Trophoblast cell (in vitro differentiated cells and primary cell): ENCODE results near the gene CA11.
A peak's percentile ranks its signal among the peaks of the same experiment; 100 is the strongest.

Source experiments
- DNase-seq, 2 donors: peaks; one replicate each; pipeline ENCODE4 v3.0.0-alpha.2; 2016
- H2AFZ ChIP-seq: 2 replicates; pipeline ENCODE4 v1.6.1; 2013; ENCODE audit warnings: low read length, moderate library complexity, mild to moderate bottlenecking; ENCODE audit not compliant: insufficient read depth, poor library complexity
- H2AK5ac ChIP-seq: 2 replicates; pipeline ENCODE4 v1.6.1; 2013; ENCODE audit warnings: mild to moderate bottlenecking, low read length
- H2BK120ac ChIP-seq: 2 replicates; pipeline ENCODE4 v1.6.1; 2013; ENCODE audit warnings: low read length, mild to moderate bottlenecking, moderate library complexity; ENCODE audit not compliant: insufficient read depth, poor library complexity
- H2BK12ac ChIP-seq: 2 replicates; pipeline ENCODE4 v1.6.1; 2013; ENCODE audit warnings: mild to moderate bottlenecking, low read length, moderate library complexity
- H2BK5ac ChIP-seq: 2 replicates; pipeline ENCODE4 v1.6.1; 2013; ENCODE audit warnings: low read length, low read depth, moderate library complexity, mild to moderate bottlenecking; ENCODE audit not compliant: poor library complexity
- H3K14ac ChIP-seq: 2 replicates; pipeline ENCODE4 v1.6.1; 2013; ENCODE audit warnings: mild to moderate bottlenecking, low read length
- H3K18ac ChIP-seq: 2 replicates; pipeline ENCODE4 v1.6.1; 2013; ENCODE audit warnings: mild to moderate bottlenecking, low read length
- H3K23ac ChIP-seq: 2 replicates; pipeline ENCODE4 v1.6.1; 2013; ENCODE audit warnings: low read length
- H3K27ac ChIP-seq: 2 replicates; pipeline ENCODE4 v1.5.1; 2013; ENCODE audit warnings: low read depth, mild to moderate bottlenecking, inconsistent platforms, low read length, moderate library complexity
- H3K27me3 ChIP-seq: 2 replicates; pipeline ENCODE4 v1.6.1; 2013; ENCODE audit warnings: inconsistent platforms, mild to moderate bottlenecking, low read length, moderate library complexity; ENCODE audit not compliant: insufficient read depth
- H3K36me3 ChIP-seq, 2 experiments: 1 replicate in 1 of 2; 2 replicates in 1 of 2; pipeline ENCODE4 v1.6.1; 2013; ENCODE audit warnings: low read length in 2 of 2, mild to moderate bottlenecking in 2 of 2, moderate library complexity in 1 of 2; ENCODE audit not compliant: insufficient read depth in 2 of 2, control insufficient read depth in 1 of 2
- H3K4ac ChIP-seq: 2 replicates; pipeline ENCODE4 v1.6.1; 2013; ENCODE audit warnings: low read depth, mild to moderate bottlenecking, low read length, moderate library complexity
- H3K4me1 ChIP-seq, 2 experiments: 1 replicate in 1 of 2; 2 replicates in 1 of 2; pipeline ENCODE4 v1.6.1; 2013; ENCODE audit warnings: low read length in 2 of 2, mild to moderate bottlenecking in 2 of 2, moderate library complexity in 1 of 2; ENCODE audit not compliant: insufficient read depth in 2 of 2, control insufficient read depth in 1 of 2
- H3K4me2 ChIP-seq: 2 replicates; pipeline ENCODE4 v1.6.1; 2013; ENCODE audit warnings: inconsistent platforms, mild to moderate bottlenecking, low read length, moderate library complexity
- H3K4me3 ChIP-seq: 2 replicates; pipeline ENCODE4 v1.5.1; 2013; ENCODE audit warnings: mild to moderate bottlenecking, low read depth, low read length, inconsistent platforms
- H3K79me1 ChIP-seq: one replicate; pipeline ENCODE4 v1.6.1; 2013; ENCODE audit warnings: low read length
- H3K79me2 ChIP-seq: 2 replicates; pipeline ENCODE4 v1.6.1; 2013; ENCODE audit warnings: low read length, mild to moderate bottlenecking; ENCODE audit not compliant: control insufficient read depth, insufficient read depth, poor library complexity
- H3K9ac ChIP-seq: 2 replicates; pipeline ENCODE4 v1.6.1; 2013; ENCODE audit warnings: mild to moderate bottlenecking, low read length
- H3K9me3 ChIP-seq: 2 replicates; pipeline ENCODE4 v1.6.1; 2013; ENCODE audit warnings: low read depth, mild to moderate bottlenecking, control low read depth, inconsistent platforms, low read length; ENCODE audit not compliant: insufficient read depth
- H4K12ac ChIP-seq: 2 replicates; pipeline ENCODE4 v1.6.1; 2013; ENCODE audit warnings: low read depth, mild to moderate bottlenecking, low read length, moderate library complexity
- H4K8ac ChIP-seq: 2 replicates; pipeline ENCODE4 v1.6.1; 2013; ENCODE audit warnings: low read depth, mild to moderate bottlenecking, low read length, moderate library complexity
- H4K91ac ChIP-seq: one replicate; pipeline ENCODE4 v1.6.1; 2013; ENCODE audit warnings: low read depth, mild to moderate bottlenecking, low read length, moderate library complexity
- WGBS: extraction: QIAGEN DNeasy Blood & Tissue Kit; methylation state at CpG from one replicate; pipeline ENCODE4 v1.1.7; 2013; ENCODE audit warnings: missing lambda C conversion rate; ENCODE audit not compliant: insufficient read length, insufficient coverage; ENCODE audit errors: extremely low coverage; 5-methylcytosine and 5-hydroxymethylcytosine counted together

CA11 gene

DNA sequence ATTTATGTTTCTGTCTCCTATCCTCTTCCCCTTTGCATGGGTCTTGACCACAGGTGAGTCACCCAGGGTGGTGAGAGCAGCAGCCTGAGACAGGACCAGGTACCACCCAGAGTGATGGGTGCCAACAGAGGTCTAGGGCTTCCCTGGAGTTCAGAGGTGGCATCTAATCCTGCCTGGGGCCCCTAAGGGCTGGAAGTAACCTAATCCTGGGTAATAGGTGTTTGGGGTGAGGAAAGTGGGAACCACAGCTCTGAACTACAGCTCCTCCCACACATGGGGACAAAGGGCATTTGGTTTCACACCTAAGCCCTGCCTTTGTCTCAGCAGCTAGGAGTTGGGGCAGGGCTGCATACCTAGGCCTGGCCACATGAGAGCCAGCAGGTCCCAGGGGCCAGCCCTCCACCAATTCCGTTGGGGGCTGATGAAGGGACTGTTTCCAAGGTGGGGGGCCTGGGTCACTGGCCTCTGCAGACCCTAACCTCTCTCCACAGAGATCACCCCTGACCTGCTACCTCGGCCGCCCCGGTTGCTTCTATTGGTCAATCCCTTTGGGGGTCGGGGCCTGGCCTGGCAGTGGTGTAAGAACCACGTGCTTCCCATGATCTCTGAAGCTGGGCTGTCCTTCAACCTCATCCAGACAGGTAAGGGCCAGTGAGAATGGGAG is 18.7 kb downstream of the CA11 start:
- no peak overlapping the region for H2AFZ ChIP-seq
- H3K18ac ChIP-seq: no peak overlapping the region
- no peak overlapping the region for H3K4me3 ChIP-seq
- H3K4ac ChIP-seq: no peak overlapping the region
- H3K27ac ChIP-seq: no peak overlapping the region
- no peak overlapping the region for H2BK12ac ChIP-seq
- H4K12ac ChIP-seq: no peak overlapping the region
- no peak overlapping the region for H4K91ac ChIP-seq
- H2BK5ac ChIP-seq: no peak overlapping the region
- no peak overlapping the region for H3K9ac ChIP-seq
- no peak for DNase-seq
- no peaks in the 10 kb centered on the region for H3K79me2 ChIP-seq
- H3K9me3 ChIP-seq: no peaks in the 10 kb centered on the region
- H3K27me3 ChIP-seq: no peaks in the 10 kb centered on the region
- no peak overlapping the region for H3K14ac ChIP-seq
- H3K4me2 ChIP-seq: no peak overlapping the region
- H3K4me1 ChIP-seq: peaks cover 10 to 23% of the 10 kb centered on the region in 2 experiments
- no peak overlapping the region for H4K8ac ChIP-seq
- H2BK120ac ChIP-seq: no peak overlapping the region
- no peak overlapping the region for H3K23ac ChIP-seq
- no peak overlapping the region for H2AK5ac ChIP-seq
- WGBS: no CpG with 5 or more reads among the region's 6 CpGs
- H3K79me1 ChIP-seq: peaks cover 5% of the 10 kb centered on the region
- peaks cover 2 to 3% of the 10 kb centered on the region in 2 experiments for H3K36me3 ChIP-seq

DNA sequence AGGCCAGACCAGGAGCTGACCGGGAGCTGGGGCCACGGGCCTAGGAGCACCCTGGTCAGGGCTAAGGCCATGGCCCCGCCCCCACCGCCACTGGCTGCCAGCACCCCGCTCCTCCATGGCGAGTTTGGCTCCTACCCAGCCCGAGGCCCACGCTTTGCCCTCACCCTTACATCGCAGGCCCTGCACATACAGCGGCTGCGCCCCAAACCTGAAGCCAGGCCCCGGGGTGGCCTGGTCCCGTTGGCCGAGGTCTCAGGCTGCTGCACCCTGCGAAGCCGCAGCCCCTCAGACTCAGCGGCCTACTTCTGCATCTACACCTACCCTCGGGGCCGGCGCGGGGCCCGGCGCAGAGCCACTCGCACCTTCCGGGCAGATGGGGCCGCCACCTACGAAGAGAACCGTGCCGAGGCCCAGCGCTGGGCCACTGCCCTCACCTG is 20.1 kb downstream of the CA11 start:
- Histone ChIP-seq H3K27ac (no peak overlapping the region), H3K4me2 (no peak overlapping the region), H3K18ac (no peak overlapping the region), H3K4ac (no peak overlapping the region), H3K4me3 (no peak overlapping the region), H3K79me2 (no peaks in the 10 kb centered on the region), H3K4me1 (peaks cover 10 to 20% of the 10 kb centered on the region in 2 experiments), H3K79me1 (peaks cover 5% of the 10 kb centered on the region), H3K9ac (no peak overlapping the region), H3K27me3 (no peaks in the 10 kb centered on the region), H4K91ac (no peak overlapping the region), H4K12ac (no peak overlapping the region), H2AK5ac (no peak overlapping the region), H3K36me3 (peaks cover 2 to 3% of the 10 kb centered on the region in 2 experiments), H2BK120ac (no peak overlapping the region), H2BK5ac (no peak overlapping the region), H3K9me3 (no peaks in the 10 kb centered on the region), H3K14ac (no peak overlapping the region), H2AFZ (no peak overlapping the region), H2BK12ac (no peak overlapping the region), H4K8ac (no peak overlapping the region), H3K23ac (no peak overlapping the region)
- WGBS: no CpG with 5 or more reads among the region's 30 CpGs
- no peak for DNase-seq

DNA sequence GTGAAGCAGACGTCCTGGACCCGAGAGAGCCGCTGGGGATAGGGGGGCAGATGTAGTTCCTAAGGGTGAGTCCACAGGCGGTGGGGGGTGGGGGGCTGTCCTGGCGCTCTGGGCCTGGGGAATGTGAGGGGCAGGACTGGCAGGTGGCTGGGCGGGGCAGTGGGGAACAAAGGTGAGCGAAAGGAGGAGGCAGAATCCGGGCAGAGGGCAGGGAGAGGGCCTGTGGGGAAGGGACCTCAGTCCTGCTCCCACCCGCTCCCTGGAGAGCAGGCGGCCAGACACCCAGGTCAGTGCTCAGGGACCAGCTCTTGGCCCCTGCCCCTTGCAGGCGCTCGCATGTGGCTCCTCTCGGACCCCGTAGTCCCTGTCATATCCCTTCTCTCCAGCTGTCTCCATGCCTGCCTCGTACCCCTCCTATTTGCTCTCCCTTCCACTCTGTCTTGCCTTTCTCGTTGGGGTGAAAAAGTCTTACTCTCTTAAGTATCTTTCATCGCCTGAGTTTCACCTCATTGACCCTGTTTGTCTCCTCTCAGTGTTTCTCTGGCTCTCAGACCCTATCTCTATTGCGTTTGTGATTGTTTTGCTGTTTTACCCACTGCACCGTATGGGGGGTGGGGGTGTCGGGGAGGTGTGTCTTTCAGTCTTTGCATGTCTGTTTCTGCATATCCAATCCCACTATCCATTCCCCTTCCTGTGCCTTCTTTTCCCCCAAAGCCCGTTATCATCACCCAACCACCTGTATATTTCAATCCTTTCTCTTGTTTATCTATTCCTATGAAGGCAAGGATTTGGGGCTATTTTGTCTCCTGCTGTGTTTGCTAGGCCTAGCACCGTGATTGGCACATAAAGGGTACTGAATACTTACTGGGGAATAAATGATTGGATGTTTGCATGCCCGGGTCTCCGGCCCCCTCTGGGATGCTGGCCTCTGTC is 20.9 kb downstream of the CA11 start:
- no peak for DNase-seq
- Histone ChIP-seq H3K4me2 (peak overlapping the region; percentile 93), H3K4ac (peak overlapping the region; percentile 15), H3K27ac (no peak overlapping the region), H3K18ac (no peak overlapping the region), H4K12ac (no peak overlapping the region), H2AFZ (no peak overlapping the region), H2BK5ac (no peak overlapping the region), H2AK5ac (no peak overlapping the region), H4K8ac (no peak overlapping the region), H3K79me1 (peaks cover 4% of the 10 kb centered on the region), H2BK120ac (no peak overlapping the region), H3K9me3 (no peaks in the 10 kb centered on the region), H3K4me3 (peak overlapping the region; percentile 80), H3K36me3 (peaks cover 2 to 3% of the 10 kb centered on the region in 2 experiments), H3K14ac (peak overlapping the region; percentile 6), H3K27me3 (no peaks in the 10 kb centered on the region), H3K9ac (peak overlapping the region; percentile 81), H2BK12ac (no peak overlapping the region), H3K79me2 (no peaks in the 10 kb centered on the region), H3K4me1 (peaks cover 7 to 12% of the 10 kb centered on the region in 2 experiments), H4K91ac (peak overlapping the region; percentile 10), H3K23ac (no peak overlapping the region)
- no CpG with 5 or more reads among the region's 24 CpGs for whole genome bisulfite sequencing

GRCh38 chr19:48624067-48624594 is 21.9 kb downstream of the CA11 start:
- H3K14ac ChIP-seq: peak overlapping the region; percentile 1
- DNase-seq: peak; percentile 96 to 97
- peaks cover 6 to 10% of the 10 kb centered on the region in 2 experiments for H3K4me1 ChIP-seq
- no peaks in the 10 kb centered on the region for H3K79me2 ChIP-seq
- peak overlapping the region; percentile 94 for H4K8ac ChIP-seq
- peak overlapping the region; percentile 44 for H3K4ac ChIP-seq
- H2BK120ac ChIP-seq: peak overlapping the region; percentile 46
- H3K4me2 ChIP-seq: peak overlapping the region; percentile 93
- H2BK12ac ChIP-seq: no peak overlapping the region
- peak overlapping the region; percentile 80 for H4K12ac ChIP-seq
- peak overlapping the region; percentile 45 for H3K18ac ChIP-seq
- peak overlapping the region; percentile 76 for H3K27ac ChIP-seq
- no peaks in the 10 kb centered on the region for H3K9me3 ChIP-seq
- H2AK5ac ChIP-seq: no peak overlapping the region
- no peak overlapping the region for H3K23ac ChIP-seq
- WGBS: no CpG with 5 or more reads among the region's 40 CpGs
- no peaks in the 10 kb centered on the region for H3K27me3 ChIP-seq
- H3K79me1 ChIP-seq: peaks cover 7% of the 10 kb centered on the region
- H4K91ac ChIP-seq: peak overlapping the region; percentile 74
- H3K4me3 ChIP-seq: peak overlapping the region; percentile 80
- peak overlapping the region; percentile 83 for H2AFZ ChIP-seq
- peaks cover 2 to 3% of the 10 kb centered on the region in 2 experiments for H3K36me3 ChIP-seq
- peak overlapping the region; percentile 67 for H2BK5ac ChIP-seq
- peak overlapping the region; percentile 81 for H3K9ac ChIP-seq
